DOHH2 (cell line): Measurements from ENCODE around the gene TNRC18.

Source experiments
- EZH2phosphoT487 ChIP-seq: fragments of 200-600 bp; sonication (generic); IDR thresholded peaks from 2 replicates; pipeline ENCODE4 v1.6.1; 2017; ENCODE audit warnings: borderline replicate concordance, mild to moderate bottlenecking, antibody characterized with exemption, low read length, moderate library complexity, mixed read lengths
- TF ChIP-seq, protein P1 (sequence below): fragments of 200-600 bp; sonication (generic); IDR thresholded peaks from one replicate; pipeline ENCODE4 v1.5.1; 2014; ENCODE audit warnings: antibody characterized with exemption, mild to moderate bottlenecking, low read depth, low read length; ENCODE audit not compliant: poor library complexity, severe bottlenecking

DNA sequence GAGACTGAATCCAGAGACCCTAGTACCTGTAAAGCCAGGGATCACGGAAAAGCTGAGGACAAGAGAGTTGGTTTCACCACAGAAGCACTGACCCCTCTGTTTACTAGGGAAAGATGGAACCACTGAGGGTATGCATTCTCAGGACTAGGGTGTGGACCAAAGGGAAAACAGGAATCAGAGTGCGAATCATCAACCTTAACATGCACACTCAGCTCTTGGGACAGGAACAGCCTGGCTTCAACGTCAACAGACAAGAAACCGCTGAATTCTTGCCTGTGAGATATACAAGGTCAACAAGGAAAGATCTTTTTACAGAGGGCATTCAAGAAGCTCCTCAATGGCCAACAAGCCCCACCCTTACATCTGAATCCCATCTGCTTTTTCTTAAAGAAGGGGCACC lies 14.9 kb downstream of the TNRC18 start:
- no peak for TF ChIP-seq EZH2phosphoT487
- TF ChIP-seq, protein P1, sequence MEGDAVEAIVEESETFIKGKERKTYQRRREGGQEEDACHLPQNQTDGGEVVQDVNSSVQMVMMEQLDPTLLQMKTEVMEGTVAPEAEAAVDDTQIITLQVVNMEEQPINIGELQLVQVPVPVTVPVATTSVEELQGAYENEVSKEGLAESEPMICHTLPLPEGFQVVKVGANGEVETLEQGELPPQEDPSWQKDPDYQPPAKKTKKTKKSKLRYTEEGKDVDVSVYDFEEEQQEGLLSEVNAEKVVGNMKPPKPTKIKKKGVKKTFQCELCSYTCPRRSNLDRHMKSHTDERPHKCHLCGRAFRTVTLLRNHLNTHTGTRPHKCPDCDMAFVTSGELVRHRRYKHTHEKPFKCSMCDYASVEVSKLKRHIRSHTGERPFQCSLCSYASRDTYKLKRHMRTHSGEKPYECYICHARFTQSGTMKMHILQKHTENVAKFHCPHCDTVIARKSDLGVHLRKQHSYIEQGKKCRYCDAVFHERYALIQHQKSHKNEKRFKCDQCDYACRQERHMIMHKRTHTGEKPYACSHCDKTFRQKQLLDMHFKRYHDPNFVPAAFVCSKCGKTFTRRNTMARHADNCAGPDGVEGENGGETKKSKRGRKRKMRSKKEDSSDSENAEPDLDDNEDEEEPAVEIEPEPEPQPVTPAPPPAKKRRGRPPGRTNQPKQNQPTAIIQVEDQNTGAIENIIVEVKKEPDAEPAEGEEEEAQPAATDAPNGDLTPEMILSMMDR: no peak
